Fibroblast of gingiva (primary cell): ENCODE measurements around the gene SVIP.

Source experiments
- DNase-seq: peaks from one replicate; pipeline ENCODE4 v3.0.0-alpha.2; 2011; ENCODE audit warnings: low read depth

The SVIP gene

GRCh38 chr11:22792497-22792896 is 37.1 kb downstream of the SVIP start:
- DNase-seq, result peak; percentile 39

GRCh38 chr11:22787551-22788162 is 41.9 kb downstream of the SVIP start:
- DNase-seq, result peak; percentile 13

GRCh38 chr11:22787055-22787454 is 42.5 kb downstream of the SVIP start:
- DNase-seq, result no peak

- DNase-seq, result no peak
These were observed 43.1 kb downstream of the SVIP start for GRCh38 chr11:22786475-22786874.

- DNase-seq, result no peak
These were observed 44.4 kb downstream of the SVIP start for GRCh38 chr11:22785251-22785650.

- DNase-seq, result no peak
These were observed 48.5 kb downstream of the SVIP start for GRCh38 chr11:22780952-22781593.

- no peak for DNase-seq
These were observed 49.8 kb downstream of the SVIP start for GRCh38 chr11:22779850-22780249.

- no peak for DNase-seq
These were observed 51.0 kb downstream of the SVIP start for GRCh38 chr11:22778642-22779041.

- DNase-seq, result no peak
These were observed 54.4 kb downstream of the SVIP start for GRCh38 chr11:22775248-22775647.

- DNase-seq, result no peak
These were observed 54.9 kb downstream of the SVIP start for GRCh38 chr11:22774716-22775115.

GRCh38 chr11:22769081-22769480 is 60.5 kb downstream of the SVIP start:
- DNase-seq, result no peak
